Measurements from ENCODE around the gene LINC01488.

Gene LINC01488

GRCh38 chr11:69531071-69531716, 49.7 kb downstream of the LINC01488 start:
- no peak overlapping the region for H3K27ac ChIP-seq (ENCODE audit: low read depth, low read length)
- H3K9me2 ChIP-seq (replicated peaks; ENCODE audit: control insufficient read depth, low read length): no peaks in the 10 kb centered on the region
- H3K79me2 ChIP-seq (ENCODE audit: control insufficient read depth, low read length): no peaks in the 10 kb centered on the region
- no peaks in the 10 kb centered on the region for H3K27me3 ChIP-seq (ENCODE audit: control insufficient read depth, low read length)
- no peaks in the 10 kb centered on the region for H3F3A ChIP-seq (ENCODE audit: control insufficient read depth, insufficient read depth)
- no peaks in the 10 kb centered on the region for H3K4me1 ChIP-seq (ENCODE audit: control insufficient read depth, low read length)
- no peak overlapping the region for H3K4me3 ChIP-seq (ENCODE audit: low read length)
- no peaks in the 10 kb centered on the region for H3K9me3 ChIP-seq (ENCODE audit: control insufficient read depth, insufficient read depth, low read length)
- no peaks in the 10 kb centered on the region for H4K20me1 ChIP-seq (ENCODE audit: control insufficient read depth, insufficient read depth, low read depth, low read length)
- no peak overlapping the region for H3K4me2 ChIP-seq (ENCODE audit: low read length)
- no peaks in the 10 kb centered on the region for H3K36me3 ChIP-seq (ENCODE audit: control insufficient read depth, low read length)
- no peak for TF ChIP-seq CTCF (IDR thresholded peaks at IDR 0.05; ENCODE audit: low read depth, low read length, poor library complexity, severe bottlenecking)

- H3K9me2 ChIP-seq (replicated peaks; ENCODE audit: control insufficient read depth, low read length): no peaks in the 10 kb centered on the region
- no peaks in the 10 kb centered on the region for H3K36me3 ChIP-seq (ENCODE audit: control insufficient read depth, low read length)
- H3K9me3 ChIP-seq (ENCODE audit: control insufficient read depth, insufficient read depth, low read length): no peaks in the 10 kb centered on the region
- no peaks in the 10 kb centered on the region for H3F3A ChIP-seq (ENCODE audit: control insufficient read depth, insufficient read depth)
- no peaks in the 10 kb centered on the region for H3K79me2 ChIP-seq (ENCODE audit: control insufficient read depth, low read length)
- H3K27ac ChIP-seq (ENCODE audit: low read depth, low read length): no peak overlapping the region
- no peaks in the 10 kb centered on the region for H3K27me3 ChIP-seq (ENCODE audit: control insufficient read depth, low read length)
- H3K4me1 ChIP-seq (ENCODE audit: control insufficient read depth, low read length): no peaks in the 10 kb centered on the region
- TF ChIP-seq CTCF (IDR thresholded peaks at IDR 0.05; ENCODE audit: low read depth, low read length, poor library complexity, severe bottlenecking) (no peak), EZH2phosphoT487 (IDR thresholded peaks at IDR 0.05; ENCODE audit: borderline replicate concordance, low read length) (no peak)
- H4K20me1 ChIP-seq (ENCODE audit: control insufficient read depth, insufficient read depth, low read depth, low read length): no peaks in the 10 kb centered on the region
- no peak overlapping the region for H3K4me2 ChIP-seq (ENCODE audit: low read length)
- H3K4me3 ChIP-seq (ENCODE audit: low read length): no peak overlapping the region
Observed at GRCh38 chr11:69531717-69532088, 50.2 kb downstream of the LINC01488 start.

GRCh38 chr11:69533296-69534165, 52.1 kb downstream of the LINC01488 start:
- H4K20me1 ChIP-seq (ENCODE audit: control insufficient read depth, insufficient read depth, low read depth, low read length): no peaks in the 10 kb centered on the region
- H3K27ac ChIP-seq (ENCODE audit: low read depth, low read length): no peak overlapping the region
- H3K9me3 ChIP-seq (ENCODE audit: control insufficient read depth, insufficient read depth, low read length): no peaks in the 10 kb centered on the region
- no peak for TF ChIP-seq EZH2phosphoT487 (IDR thresholded peaks at IDR 0.05; ENCODE audit: borderline replicate concordance, low read length)
- no peak for TF ChIP-seq CTCF (IDR thresholded peaks at IDR 0.05; ENCODE audit: low read depth, low read length, poor library complexity, severe bottlenecking)
- H3K27me3 ChIP-seq (ENCODE audit: control insufficient read depth, low read length): no peaks in the 10 kb centered on the region
- H3K36me3 ChIP-seq (ENCODE audit: control insufficient read depth, low read length): no peaks in the 10 kb centered on the region
- no peak overlapping the region for H3K4me2 ChIP-seq (ENCODE audit: low read length)
- H3K9me2 ChIP-seq (replicated peaks; ENCODE audit: control insufficient read depth, low read length): no peaks in the 10 kb centered on the region
- H3K79me2 ChIP-seq (ENCODE audit: control insufficient read depth, low read length): no peaks in the 10 kb centered on the region
- H3K4me1 ChIP-seq (ENCODE audit: control insufficient read depth, low read length): no peaks in the 10 kb centered on the region
- H3F3A ChIP-seq (ENCODE audit: control insufficient read depth, insufficient read depth): no peaks in the 10 kb centered on the region
- H3K4me3 ChIP-seq (ENCODE audit: low read length): no peak overlapping the region

All from DOHH2 (cell line).